GM21447 (cell line): ENCODE data around the gene WWOX.

Source experiments
- ATAC-seq: cut with Tn5 transposase; IDR thresholded peaks from one replicate; pipeline ENCODE4 v1.9.1; 2021; ENCODE audit not compliant: unreplicated experiment

The WWOX gene

GRCh38 chr16:79261944-79262552, 1162.6 kb downstream of the WWOX start:
- ATAC-seq, result no peak
